Caco-2 (cell line): ENCODE data around the gene TCTN3. TPM values are rescaled to one million over a fixed set of nuclear protein-coding genes. Genes with fewer than 3 reads are reported as not detected.
"Not testable (repeated sequence)": the region's sequence is repeated elsewhere in the genome, so short reads cannot be mapped to it uniquely, and the experiment has no call there.

ENCODE experiments used
- BruUV-seq: library from RNA; stranded (reverse); fragments of 400-500 nt; replicated peaks from 2 replicates; lab custom pipeline; 2021; lab: Mats Ljungman, UMichigan
- CTCF ChIA-PET: fragments of 300-600 bp; sonication (Branson Sonifier 250); formaldehyde crosslinking; loops from one replicate; lab custom pipeline; 2022; ENCODE audit warnings: antibody characterized with exemption; lab: Charles Lee
- POLR2A ChIA-PET: fragments of 300-600 bp; sonication (Branson Sonifier 250); formaldehyde crosslinking; loops from one replicate; lab custom pipeline; 2022; ENCODE audit warnings: antibody characterized with exemption; lab: Charles Lee
- DNase-seq, 2 experiments: peaks; one replicate each; pipeline versions ENCODE4 v3.0.0 to v3.0.0-alpha.2; 2020 to 2022
- H3K27me3 ChIP-seq: replicated peaks from 2 replicates; pipeline ENCODE4 v1.6.0; 2011; ENCODE audit warnings: low read length; ENCODE audit not compliant: control insufficient read depth, insufficient read depth
- H3K36me3 ChIP-seq: 2 replicates; pipeline ENCODE4 v1.5.1; 2011; ENCODE audit warnings: low read length; ENCODE audit not compliant: control insufficient read depth, insufficient read depth
- H3K4me1 ChIP-seq: fragments of 250-450 bp; sonication (Bioruptor Pico); 2 replicates; pipeline ENCODE4 v1.5.1; 2020; ENCODE audit warnings: mild to moderate bottlenecking
- H3K4me3 ChIP-seq: 2 replicates; pipeline ENCODE4 v1.5.1; 2011; ENCODE audit warnings: low read depth, mild to moderate bottlenecking, control low read depth, low read length
- H3K9me3 ChIP-seq: fragments of 250-450 bp; sonication (Bioruptor Pico); 2 replicates; pipeline ENCODE4 v1.5.1; 2020; ENCODE audit warnings: mild to moderate bottlenecking, moderate library complexity
- H3K27ac Mint-ChIP-seq: one replicate; pipeline ENCODE4 v1.8.0; 2022; ENCODE audit warnings: mixed read lengths; ENCODE audit not compliant: unreplicated experiment
- H3K27me3 Mint-ChIP-seq: one replicate; pipeline ENCODE4 v1.8.0; 2022; ENCODE audit warnings: mixed read lengths; ENCODE audit not compliant: insufficient read depth, unreplicated experiment
- H3K36me3 Mint-ChIP-seq: one replicate; pipeline ENCODE4 v1.8.0; 2022; ENCODE audit warnings: mild to moderate bottlenecking, mixed read lengths; ENCODE audit not compliant: insufficient read depth, unreplicated experiment
- H3K4me1 Mint-ChIP-seq: one replicate; pipeline ENCODE4 v1.8.0; 2022; ENCODE audit warnings: low read depth, mixed read lengths; ENCODE audit not compliant: unreplicated experiment
- H3K4me3 Mint-ChIP-seq: one replicate; pipeline ENCODE4 v1.8.0; 2022; ENCODE audit warnings: mild to moderate bottlenecking, moderate library complexity, mixed read lengths; ENCODE audit not compliant: unreplicated experiment
- H3K9me3 Mint-ChIP-seq: one replicate; pipeline ENCODE4 v1.8.0; 2022; ENCODE audit warnings: mixed read lengths; ENCODE audit not compliant: unreplicated experiment
- intact Hi-C: fragments of 100-400 bp; cut with micrococcal nuclease; formaldehyde crosslinking; loops from one replicate; pipeline ENCODE4 v1.10.0; 2022; ENCODE audit not compliant: unreplicated experiment
- total RNA-seq: library from RNA; stranded (reverse); gene quantifications from 2 replicates; pipeline ENCODE4 v1.2.3, GENCODE V29; 2022
- TF ChIP-seq, protein P1 (sequence below), 2 experiments: fragments of 200-600 bp in 1 of 2; IDR thresholded peaks; 1 replicate in 1 of 2; 2 replicates in 1 of 2; pipeline versions ENCODE4 v1.5.1 to v1.8.0; 2011 to 2022; ENCODE audit warnings: antibody characterized with exemption in 1 of 2, control low read depth in 1 of 2, inconsistent platforms in 1 of 2, low read depth in 1 of 2, low read length in 1 of 2, mild to moderate bottlenecking in 1 of 2, moderate library complexity in 1 of 2; ENCODE audit not compliant: insufficient read depth in 1 of 2, severe bottlenecking in 1 of 2, unreplicated experiment in 1 of 2

TCTN3 gene
- total RNA-seq, 1 experiment from 2014 or later = 52.1 TPM

DNA sequence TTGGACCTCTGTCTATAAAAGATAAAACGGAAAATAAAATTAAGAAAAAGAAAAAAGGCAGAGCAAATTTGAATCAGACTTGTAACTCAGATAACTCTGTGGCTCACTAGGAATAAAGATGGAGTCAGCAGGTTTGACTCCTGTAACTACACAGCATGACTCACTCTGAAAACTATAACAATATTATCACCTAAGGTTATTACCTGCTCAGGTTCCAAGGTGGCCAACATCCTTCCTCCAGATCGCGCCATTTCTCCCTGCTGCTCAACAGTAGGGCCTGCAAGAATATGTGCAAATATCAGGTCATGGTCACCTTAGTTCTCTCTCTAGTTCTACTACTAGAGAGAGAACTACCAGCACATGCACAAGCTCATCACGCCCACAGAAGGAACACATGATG is 67.2 kb downstream of the TCTN3 start:
- Histone ChIP-seq H3K9me3 (no peaks in the 10 kb centered on the region), H3K36me3 (peaks cover 6% of the 10 kb centered on the region; the same call in 1 of the 2 replicates), H3K4me1 (peaks cover 8% of the 10 kb centered on the region; the same call in 1 of the 2 replicates), H3K4me3 (no peak overlapping the region), H3K27me3 (no peaks in the 10 kb centered on the region)
- no TSS peak for BruUV-seq
- intact Hi-C loops = no loop called here
- Mint-ChIP-seq H3K9me3 (no peaks in the 10 kb centered on the region), H3K4me3 (no peak overlapping the region), H3K4me1 (peaks cover 10% of the 10 kb centered on the region), H3K36me3 (peaks cover 94% of the 10 kb centered on the region), H3K27me3 (no peaks in the 10 kb centered on the region), H3K27ac (no peak overlapping the region)
- ChIA-PET CTCF (interaction anchor here (1.0 kb wide), 1 partner anchor 102 kb away, joined by 3 read pairs; no protein-coding TSS in a partner anchor), POLR2A (no interaction called here)
- DNase-seq = no peak
- TF ChIP-seq, protein P1, sequence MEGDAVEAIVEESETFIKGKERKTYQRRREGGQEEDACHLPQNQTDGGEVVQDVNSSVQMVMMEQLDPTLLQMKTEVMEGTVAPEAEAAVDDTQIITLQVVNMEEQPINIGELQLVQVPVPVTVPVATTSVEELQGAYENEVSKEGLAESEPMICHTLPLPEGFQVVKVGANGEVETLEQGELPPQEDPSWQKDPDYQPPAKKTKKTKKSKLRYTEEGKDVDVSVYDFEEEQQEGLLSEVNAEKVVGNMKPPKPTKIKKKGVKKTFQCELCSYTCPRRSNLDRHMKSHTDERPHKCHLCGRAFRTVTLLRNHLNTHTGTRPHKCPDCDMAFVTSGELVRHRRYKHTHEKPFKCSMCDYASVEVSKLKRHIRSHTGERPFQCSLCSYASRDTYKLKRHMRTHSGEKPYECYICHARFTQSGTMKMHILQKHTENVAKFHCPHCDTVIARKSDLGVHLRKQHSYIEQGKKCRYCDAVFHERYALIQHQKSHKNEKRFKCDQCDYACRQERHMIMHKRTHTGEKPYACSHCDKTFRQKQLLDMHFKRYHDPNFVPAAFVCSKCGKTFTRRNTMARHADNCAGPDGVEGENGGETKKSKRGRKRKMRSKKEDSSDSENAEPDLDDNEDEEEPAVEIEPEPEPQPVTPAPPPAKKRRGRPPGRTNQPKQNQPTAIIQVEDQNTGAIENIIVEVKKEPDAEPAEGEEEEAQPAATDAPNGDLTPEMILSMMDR (IDR thresholded peaks at IDR 0.05; ENCODE audit: insufficient read depth in 1 of 2, low read depth in 1 of 2, low read length in 1 of 2, severe bottlenecking in 1 of 2, unreplicated experiment in 1 of 2) = no peak

DNA sequence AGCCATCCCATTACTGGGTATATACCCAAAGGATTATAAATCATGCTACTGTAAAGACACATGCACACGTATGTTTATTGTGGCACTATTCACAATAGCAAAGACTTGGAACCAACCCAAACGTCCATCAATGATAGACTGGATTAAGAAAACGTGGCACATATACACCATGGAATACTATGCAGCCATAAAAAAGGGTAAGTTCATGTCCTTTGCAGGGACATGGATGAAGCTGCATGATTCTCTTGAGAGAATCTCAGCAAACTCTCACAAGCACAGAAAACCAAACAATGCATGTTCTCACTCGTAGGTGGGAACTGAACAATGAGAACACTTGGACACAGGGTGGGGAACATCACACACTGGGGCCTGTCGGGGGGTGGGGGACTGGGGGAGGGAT is 73.3 kb downstream of the TCTN3 start:
- DNase-seq, intact Hi-C loops, H3K27ac Mint-ChIP-seq, H3K4me1 ChIP-seq, H3K9me3 Mint-ChIP-seq, CTCF ChIA-PET, H3K4me1 Mint-ChIP-seq, H3K27me3 Mint-ChIP-seq, H3K27me3 ChIP-seq, H3K36me3 ChIP-seq, BruUV-seq, POLR2A ChIA-PET, H3K4me3 Mint-ChIP-seq, H3K4me3 ChIP-seq, H3K9me3 ChIP-seq: not testable (repeated sequence)
- H3K36me3 Mint-ChIP-seq = peaks cover 97% of the 10 kb centered on the region

DNA sequence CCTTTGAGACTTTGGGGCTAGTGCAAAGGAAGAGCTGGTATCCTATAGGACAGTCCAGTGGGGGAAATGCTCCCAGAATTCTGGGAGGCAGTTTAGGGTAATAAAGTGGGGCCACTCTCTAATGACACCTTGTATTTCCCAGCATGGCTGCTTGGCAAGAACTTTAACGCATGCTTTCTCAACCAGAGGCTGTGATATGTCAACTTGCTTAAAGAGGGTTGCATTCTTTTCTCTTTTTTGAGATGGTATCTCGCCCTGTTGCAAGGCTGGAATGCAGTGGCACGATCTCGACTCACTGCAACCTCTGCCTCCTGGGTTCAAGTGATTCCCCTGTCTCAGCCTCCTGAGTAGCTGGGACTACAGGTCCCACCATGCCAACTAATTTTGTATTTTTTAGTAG is 75.6 kb downstream of the TCTN3 start:
- no TSS peak for BruUV-seq

More for the DNA sequence above, 75.6 kb downstream of the TCTN3 start:
- Histone ChIP-seq H3K4me1 (peaks cover 6% of the 10 kb centered on the region; the same call in 1 of the 2 replicates), H3K4me3 (no peak overlapping the region), H3K9me3 (no peaks in the 10 kb centered on the region), H3K27me3 (no peaks in the 10 kb centered on the region), H3K36me3 (peaks cover 2% of the 10 kb centered on the region)
- DNase-seq = no peak
- POLR2A ChIA-PET = no interaction called here
- Mint-ChIP-seq H3K9me3 (no peaks in the 10 kb centered on the region), H3K4me3 (no peak overlapping the region), H3K27ac (peak overlapping the region; percentile 71), H3K36me3 (peaks cover 99% of the 10 kb centered on the region), H3K27me3 (no peaks in the 10 kb centered on the region), H3K4me1 (peaks cover 8% of the 10 kb centered on the region)
- intact Hi-C loops = no loop called here
- CTCF ChIA-PET = no interaction called here
- TF ChIP-seq, protein P1 (IDR thresholded peaks at IDR 0.05; ENCODE audit: insufficient read depth in 1 of 2, low read depth in 1 of 2, low read length in 1 of 2, severe bottlenecking in 1 of 2, unreplicated experiment in 1 of 2) = no peak
